ENCODE data around the gene OR2V2.

GRCh38 chr5:181204113-181204825 is 56.9 kb downstream of the OR2V2 start:
- TF ChIP-seq, protein P1, sequence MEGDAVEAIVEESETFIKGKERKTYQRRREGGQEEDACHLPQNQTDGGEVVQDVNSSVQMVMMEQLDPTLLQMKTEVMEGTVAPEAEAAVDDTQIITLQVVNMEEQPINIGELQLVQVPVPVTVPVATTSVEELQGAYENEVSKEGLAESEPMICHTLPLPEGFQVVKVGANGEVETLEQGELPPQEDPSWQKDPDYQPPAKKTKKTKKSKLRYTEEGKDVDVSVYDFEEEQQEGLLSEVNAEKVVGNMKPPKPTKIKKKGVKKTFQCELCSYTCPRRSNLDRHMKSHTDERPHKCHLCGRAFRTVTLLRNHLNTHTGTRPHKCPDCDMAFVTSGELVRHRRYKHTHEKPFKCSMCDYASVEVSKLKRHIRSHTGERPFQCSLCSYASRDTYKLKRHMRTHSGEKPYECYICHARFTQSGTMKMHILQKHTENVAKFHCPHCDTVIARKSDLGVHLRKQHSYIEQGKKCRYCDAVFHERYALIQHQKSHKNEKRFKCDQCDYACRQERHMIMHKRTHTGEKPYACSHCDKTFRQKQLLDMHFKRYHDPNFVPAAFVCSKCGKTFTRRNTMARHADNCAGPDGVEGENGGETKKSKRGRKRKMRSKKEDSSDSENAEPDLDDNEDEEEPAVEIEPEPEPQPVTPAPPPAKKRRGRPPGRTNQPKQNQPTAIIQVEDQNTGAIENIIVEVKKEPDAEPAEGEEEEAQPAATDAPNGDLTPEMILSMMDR (IDR thresholded peaks at IDR 0.05), result no peak
- no peak for TF ChIP-seq POLR2A (IDR thresholded peaks at IDR 0.05)
